ENCODE results near the gene RSPRY1.

The RSPRY1 gene

GRCh38 chr16:57175896-57176295 is 10.2 kb upstream of the RSPRY1 start:
- no peak for DNase-seq (ENCODE audit: low read depth)
- TF ChIP-seq, protein P1, sequence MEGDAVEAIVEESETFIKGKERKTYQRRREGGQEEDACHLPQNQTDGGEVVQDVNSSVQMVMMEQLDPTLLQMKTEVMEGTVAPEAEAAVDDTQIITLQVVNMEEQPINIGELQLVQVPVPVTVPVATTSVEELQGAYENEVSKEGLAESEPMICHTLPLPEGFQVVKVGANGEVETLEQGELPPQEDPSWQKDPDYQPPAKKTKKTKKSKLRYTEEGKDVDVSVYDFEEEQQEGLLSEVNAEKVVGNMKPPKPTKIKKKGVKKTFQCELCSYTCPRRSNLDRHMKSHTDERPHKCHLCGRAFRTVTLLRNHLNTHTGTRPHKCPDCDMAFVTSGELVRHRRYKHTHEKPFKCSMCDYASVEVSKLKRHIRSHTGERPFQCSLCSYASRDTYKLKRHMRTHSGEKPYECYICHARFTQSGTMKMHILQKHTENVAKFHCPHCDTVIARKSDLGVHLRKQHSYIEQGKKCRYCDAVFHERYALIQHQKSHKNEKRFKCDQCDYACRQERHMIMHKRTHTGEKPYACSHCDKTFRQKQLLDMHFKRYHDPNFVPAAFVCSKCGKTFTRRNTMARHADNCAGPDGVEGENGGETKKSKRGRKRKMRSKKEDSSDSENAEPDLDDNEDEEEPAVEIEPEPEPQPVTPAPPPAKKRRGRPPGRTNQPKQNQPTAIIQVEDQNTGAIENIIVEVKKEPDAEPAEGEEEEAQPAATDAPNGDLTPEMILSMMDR (conservative IDR thresholded peaks at IDR 0.05; ENCODE audit: control insufficient read depth, insufficient read depth, low read depth, low read length), result no peak

GRCh38 chr16:57178196-57178595 is 7.9 kb upstream of the RSPRY1 start:
- H3K4me3 ChIP-seq (ENCODE audit: control insufficient read depth, low read depth, low read length), result no peak overlapping the region
- TF ChIP-seq, protein P1 (conservative IDR thresholded peaks at IDR 0.05; ENCODE audit: control insufficient read depth, insufficient read depth, low read depth, low read length), result no peak
- DNase-seq (ENCODE audit: low read depth), result no peak

More at GRCh38 chr16:57175896-57176295, 10.2 kb upstream of the RSPRY1 start:
- H3K4me3 ChIP-seq (ENCODE audit: control insufficient read depth, low read depth, low read length), result no peak overlapping the region

- TF ChIP-seq, protein P1 (conservative IDR thresholded peaks at IDR 0.05; ENCODE audit: control insufficient read depth, insufficient read depth, low read depth, low read length), result no peak
- H3K4me3 ChIP-seq (ENCODE audit: control insufficient read depth, low read depth, low read length), result no peak overlapping the region
- DNase-seq (ENCODE audit: low read depth), result no peak
These were observed 7.3 kb upstream of the RSPRY1 start for GRCh38 chr16:57178793-57179212.

- TF ChIP-seq, protein P1 (conservative IDR thresholded peaks at IDR 0.05; ENCODE audit: control insufficient read depth, insufficient read depth, low read depth, low read length), result no peak
- DNase-seq (ENCODE audit: low read depth), result no peak
- H3K4me3 ChIP-seq (ENCODE audit: control insufficient read depth, low read depth, low read length), result no peak overlapping the region
These were observed 6.8 kb upstream of the RSPRY1 start for GRCh38 chr16:57179215-57179828.

DNA sequence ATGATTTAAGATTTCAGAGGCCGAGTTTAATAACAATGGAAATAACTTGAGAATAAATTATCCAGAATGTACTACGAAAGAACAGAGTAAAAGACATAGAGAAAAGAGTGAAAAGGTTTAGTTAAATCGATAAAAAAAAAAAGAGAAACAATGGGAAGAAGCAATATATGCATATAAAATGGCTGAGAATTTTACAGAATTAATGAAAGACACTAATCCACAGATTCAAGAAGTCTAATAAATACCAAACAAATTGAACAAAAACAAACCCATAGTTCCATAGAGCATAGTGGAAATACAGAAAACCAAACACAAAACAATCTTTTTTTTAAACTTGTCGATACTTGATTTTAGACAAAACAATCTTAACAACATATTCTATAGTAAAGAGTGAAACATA is 2.0 kb upstream of the RSPRY1 start:
- TF ChIP-seq, protein P1 (conservative IDR thresholded peaks at IDR 0.05; ENCODE audit: control insufficient read depth, insufficient read depth, low read depth, low read length), result no peak
- no peak for DNase-seq (ENCODE audit: low read depth)

DNA sequence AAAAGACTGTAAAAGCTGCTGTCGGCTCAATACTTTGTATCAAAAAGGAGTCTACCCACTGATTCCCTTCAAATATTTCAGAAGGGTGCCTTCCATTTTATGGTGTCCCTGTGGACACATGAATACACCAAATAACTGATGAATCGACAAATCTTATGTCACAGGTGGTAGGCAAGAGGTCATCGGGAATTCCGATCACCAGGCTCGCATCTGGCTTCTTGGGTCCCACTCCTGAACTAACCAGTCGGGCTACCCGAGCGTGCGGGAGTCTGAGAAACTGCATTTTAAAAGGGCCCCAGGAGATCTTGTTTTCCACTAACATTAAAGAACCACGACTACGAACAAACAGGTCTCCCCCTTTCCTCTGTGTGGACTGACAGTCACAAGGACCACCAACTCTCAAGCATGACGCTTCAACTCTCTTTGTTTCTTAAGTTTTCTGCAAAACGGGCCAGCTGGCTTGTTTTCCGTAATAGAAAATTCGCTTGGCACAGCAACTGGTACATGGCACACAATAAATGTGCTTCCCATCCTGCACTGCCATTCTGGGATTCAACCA is 1.2 kb upstream of the RSPRY1 start:
- peak overlapping the region; percentile 90 for H3K4me3 ChIP-seq (ENCODE audit: control insufficient read depth, low read depth, low read length)
- TF ChIP-seq, protein P1 (conservative IDR thresholded peaks at IDR 0.05; ENCODE audit: control insufficient read depth, insufficient read depth, low read depth, low read length), result no peak
- DNase-seq (ENCODE audit: low read depth), result no peak

More for the DNA sequence above, 2.0 kb upstream of the RSPRY1 start:
- H3K4me3 ChIP-seq (ENCODE audit: control insufficient read depth, low read depth, low read length), result no peak overlapping the region

Data from fibroblast of mammary gland (primary cell).